Measurements from ENCODE around the gene DHH. TPM values are rescaled to one million over a fixed set of nuclear protein-coding genes. Genes with fewer than 3 reads are reported as not detected.

DHH gene
- total and polyA plus RNA-seq, 8 donors: 0.10 to 1.1 (median 0.22) TPM; not detected in 2

- Histone ChIP-seq H3K4me1 (peaks cover 48 to 67% (median 57%) of the 10 kb centered on the region in 4 donors), H3K27me3 (no peaks in the 10 kb centered on the region), H3K27ac (peak overlapping the region; percentile 91 to 98 (median 95)), H3K9me3 (no peaks in the 10 kb centered on the region), H3K36me3 (peaks cover 6 to 8% (median 7%) of the 10 kb centered on the region in 4 donors), H3K4me3 (peak overlapping the region; percentile 80 to 99 (median 97))
- intact Hi-C loops (cut with DNase I; ENCODE audit: low total_unique reads): loop anchor here (10.0 kb wide), 1 partner anchor 65 kb away; no protein-coding TSS in a partner anchor
- 0 to 3% (median 0%) methylated on average over 24 to 70 of the region's 70 CpGs for WGBS, 5 donors
- no peak for TF ChIP-seq POLR2A (IDR thresholded peaks at IDR 0.05)
- TF ChIP-seq CTCF (IDR thresholded peaks at IDR 0.05): no peak
- no peak for TF ChIP-seq POLR2AphosphoS5 (IDR thresholded peaks at IDR 0.05)
- TF ChIP-seq EP300 (IDR thresholded peaks at IDR 0.05): no peak
- DNase-seq: peak in 1 of 2 donors; percentile 65
Observed at GRCh38 chr12:49059299-49060171, 35.1 kb downstream of the DHH start.

- no peak for TF ChIP-seq EP300 (IDR thresholded peaks at IDR 0.05)
- TF ChIP-seq POLR2A (IDR thresholded peaks at IDR 0.05): no peak
- no peak for TF ChIP-seq POLR2AphosphoS5 (IDR thresholded peaks at IDR 0.05)
- no peak for TF ChIP-seq CTCF (IDR thresholded peaks at IDR 0.05)
- intact Hi-C loops (cut with DNase I; ENCODE audit: low total_unique reads): no loop called here
- Histone ChIP-seq H3K9me3 (no peaks in the 10 kb centered on the region), H3K27me3 (no peaks in the 10 kb centered on the region), H3K36me3 (peaks cover 12 to 13% (median 13%) of the 10 kb centered on the region in 4 donors), H3K4me1 (peaks cover 48 to 68% (median 60%) of the 10 kb centered on the region in 4 donors), H3K4me3 (peak overlapping the region; percentile 80 to 99 (median 97)), H3K27ac (peak overlapping the region; percentile 91 to 98 (median 95))
- 0 to 14% (median 0%) methylated on average over 1 of the region's 1 CpG for WGBS, 5 donors
- DNase-seq: no peak
Observed at GRCh38 chr12:49059045-49059298, 35.6 kb downstream of the DHH start.

- H3K4me3 ChIP-seq: peak overlapping the region; percentile 80 to 99 (median 97)
- TF ChIP-seq POLR2A (IDR thresholded peaks at IDR 0.05): no peak
- no peak for TF ChIP-seq POLR2AphosphoS5 (IDR thresholded peaks at IDR 0.05)
- TF ChIP-seq EP300 (IDR thresholded peaks at IDR 0.05): no peak
- peaks cover 48 to 66% (median 60%) of the 10 kb centered on the region in 4 donors for H3K4me1 ChIP-seq
- no peaks in the 10 kb centered on the region for H3K27me3 ChIP-seq
- H3K27ac ChIP-seq: peak overlapping the region; percentile 91 to 98 (median 95)
- H3K9me3 ChIP-seq: no peaks in the 10 kb centered on the region
- no peak for DNase-seq
- WGBS, 5 donors: 0 to 4% (median 3%) methylated on average over 4 to 5 of the region's 5 CpGs
- intact Hi-C loops (cut with DNase I; ENCODE audit: low total_unique reads): no loop called here
- H3K36me3 ChIP-seq: peaks cover 16 to 18% (median 17%) of the 10 kb centered on the region in 4 donors
Observed at GRCh38 chr12:49058366-49059044, 36.1 kb downstream of the DHH start.

GRCh38 chr12:49057888-49058287 lies 36.7 kb downstream of the DHH start:
- H3K4me3 ChIP-seq: peak overlapping the region; percentile 80 to 99 (median 97)
- H3K27ac ChIP-seq: peak overlapping the region; percentile 32 to 98 (median 95)
- peaks cover 48 to 66% (median 60%) of the 10 kb centered on the region in 4 donors for H3K4me1 ChIP-seq
- no peaks in the 10 kb centered on the region for H3K27me3 ChIP-seq
- TF ChIP-seq EP300 (IDR thresholded peaks at IDR 0.05): no peak
- no peak for TF ChIP-seq CTCF (IDR thresholded peaks at IDR 0.05)
- no peak for TF ChIP-seq POLR2A (IDR thresholded peaks at IDR 0.05)
- no peak for TF ChIP-seq POLR2AphosphoS5 (IDR thresholded peaks at IDR 0.05)
- intact Hi-C loops (cut with DNase I; ENCODE audit: low total_unique reads): no loop called here
- DNase-seq: no peak
- 0 to 5% (median 3%) methylated on average over 4 of the region's 4 CpGs for whole genome bisulfite sequencing, 5 donors
- no peaks in the 10 kb centered on the region for H3K9me3 ChIP-seq
- H3K36me3 ChIP-seq: peaks cover 23 to 24% (median 24%) of the 10 kb centered on the region in 4 donors
